ENCODE results near the gene TSPAN31. TPM values are rescaled to one million over a fixed set of nuclear protein-coding genes. Genes with fewer than 3 reads are reported as not detected.
A peak's percentile ranks its signal among the peaks of the same experiment; 100 is the strongest.

Gene TSPAN31
- total RNA-seq, 3 donors from 2014 or later = 55.5 to 107 (median 73.1) TPM

GRCh38 chr12:57758552-57759359 lies 13.9 kb downstream of the TSPAN31 start:
- H3K4me1 ChIP-seq = peaks cover 0 to 6% of the 10 kb centered on the region in 2 donors
- H3K27ac ChIP-seq = no peak overlapping the region
- H3K9me3 ChIP-seq = no peaks in the 10 kb centered on the region
- no peak overlapping the region for H3K4me3 ChIP-seq
- no peaks in the 10 kb centered on the region for H3K36me3 ChIP-seq
- peaks cover 0 to 5% of the 10 kb centered on the region in 2 donors for H3K27me3 ChIP-seq
- no peak for DNase-seq (ENCODE audit: low spot score in 2 of 2)
- intact Hi-C loops (cut with DNase I; ENCODE audit: low total_unique reads) = no loop called here
- TF ChIP-seq CTCF (IDR thresholded peaks at IDR 0.05) = no peak
- TF ChIP-seq POLR2AphosphoS5 (IDR thresholded peaks at IDR 0.05) = no peak
- no peak for TF ChIP-seq POLR2A (IDR thresholded peaks at IDR 0.05)

GRCh38 chr12:57759360-57759980 lies 14.6 kb downstream of the TSPAN31 start:
- no peak for DNase-seq (ENCODE audit: low spot score in 2 of 2)
- Histone ChIP-seq H3K27ac (no peak overlapping the region), H3K9me3 (no peaks in the 10 kb centered on the region), H3K27me3 (peaks cover 0 to 9% of the 10 kb centered on the region in 2 donors), H3K4me1 (peaks cover 0 to 6% of the 10 kb centered on the region in 2 donors), H3K4me3 (no peak overlapping the region), H3K36me3 (no peaks in the 10 kb centered on the region)
- TF ChIP-seq POLR2AphosphoS5 (IDR thresholded peaks at IDR 0.05) (no peak), CTCF (IDR thresholded peaks at IDR 0.05) (peak in 2 of 3 donors; percentile 28 to 43)
- intact Hi-C loops (cut with DNase I; ENCODE audit: low total_unique reads) = no loop called here

GRCh38 chr12:57760347-57760982 lies 15.6 kb downstream of the TSPAN31 start:
- H3K27ac ChIP-seq = no peak overlapping the region
- no peaks in the 10 kb centered on the region for H3K9me3 ChIP-seq
- no peak for TF ChIP-seq POLR2A (IDR thresholded peaks at IDR 0.05)
- H3K4me1 ChIP-seq = peaks cover 0 to 6% of the 10 kb centered on the region in 2 donors
- H3K36me3 ChIP-seq = no peaks in the 10 kb centered on the region
- H3K27me3 ChIP-seq = peaks cover 0 to 18% of the 10 kb centered on the region in 2 donors
- intact Hi-C loops (cut with DNase I; ENCODE audit: low total_unique reads) = no loop called here
- H3K4me3 ChIP-seq = no peak overlapping the region
- no peak for DNase-seq (ENCODE audit: low spot score in 2 of 2)

- peaks cover 0 to 25% of the 10 kb centered on the region in 2 donors for H3K27me3 ChIP-seq
- intact Hi-C loops (cut with DNase I; ENCODE audit: low total_unique reads) = no loop called here
Measured at GRCh38 chr12:57761391-57761998, 16.7 kb downstream of the TSPAN31 start.

More at GRCh38 chr12:57761391-57761998, 16.7 kb downstream of the TSPAN31 start:
- DNase-seq (ENCODE audit: low spot score in 2 of 2) = no peak
- H3K4me1 ChIP-seq = peaks cover 0 to 4% of the 10 kb centered on the region in 2 donors
- H3K36me3 ChIP-seq = no peaks in the 10 kb centered on the region
- H3K4me3 ChIP-seq = no peak overlapping the region
- TF ChIP-seq CTCF (IDR thresholded peaks at IDR 0.05) (no peak), POLR2A (IDR thresholded peaks at IDR 0.05) (no peak), POLR2AphosphoS5 (IDR thresholded peaks at IDR 0.05) (no peak)
- H3K27ac ChIP-seq = no peak overlapping the region
- H3K9me3 ChIP-seq = no peaks in the 10 kb centered on the region
